GM18861 (cell line): ENCODE results near the gene PHRF1.

Experiments used
- ATAC-seq: cut with Tn5 transposase; IDR thresholded peaks from one replicate; pipeline ENCODE4 v1.9.1; 2021; ENCODE audit not compliant: unreplicated experiment

PHRF1 gene

GRCh38 chr11:625636-626268 is 49.5 kb downstream of the PHRF1 start:
- no peak for ATAC-seq

- ATAC-seq = no peak
These were observed 50.4 kb downstream of the PHRF1 start, which contains the start of gene SCT for GRCh38 chr11:626475-627307. SCT (minus strand) TSS chr11:627181; CDS start chr11:627143, 38 bp downstream.

DNA sequence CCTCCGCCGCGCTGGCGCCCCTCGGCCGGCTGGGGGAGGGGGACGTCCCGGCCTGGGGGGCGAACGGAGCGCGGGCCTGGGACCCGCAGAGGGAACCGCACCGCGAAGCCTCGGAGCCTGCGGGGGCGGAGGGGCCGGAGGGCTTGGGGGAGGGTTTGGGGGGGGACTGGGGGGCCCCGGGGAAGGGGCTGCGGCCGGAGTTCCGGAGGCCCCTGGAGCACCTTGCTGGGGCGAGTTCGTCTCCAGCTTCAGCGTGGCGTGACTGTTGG is 51.0 kb downstream of the PHRF1 start:
- no peak for ATAC-seq

DNA sequence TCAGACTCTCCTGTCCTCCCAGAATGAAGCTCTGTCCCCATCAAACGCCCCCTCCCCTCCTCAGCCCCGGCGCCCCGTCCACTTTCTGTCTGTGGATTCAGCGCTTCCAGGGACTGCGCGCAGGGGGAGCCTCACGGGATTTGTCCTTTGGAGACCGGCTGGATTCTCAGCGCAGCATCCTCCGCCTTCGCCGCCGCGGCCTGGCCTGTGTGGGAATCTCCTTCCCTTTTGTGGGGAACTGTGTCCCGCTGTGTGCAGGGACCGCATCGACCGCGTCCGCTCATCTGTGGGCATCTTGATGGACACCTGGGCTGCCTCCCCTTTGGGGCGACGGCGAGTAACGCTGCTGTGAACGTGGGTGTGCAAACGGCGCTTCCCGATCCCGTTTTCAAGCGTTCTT is 51.8 kb downstream of the PHRF1 start:
- ATAC-seq = no peak

DNA sequence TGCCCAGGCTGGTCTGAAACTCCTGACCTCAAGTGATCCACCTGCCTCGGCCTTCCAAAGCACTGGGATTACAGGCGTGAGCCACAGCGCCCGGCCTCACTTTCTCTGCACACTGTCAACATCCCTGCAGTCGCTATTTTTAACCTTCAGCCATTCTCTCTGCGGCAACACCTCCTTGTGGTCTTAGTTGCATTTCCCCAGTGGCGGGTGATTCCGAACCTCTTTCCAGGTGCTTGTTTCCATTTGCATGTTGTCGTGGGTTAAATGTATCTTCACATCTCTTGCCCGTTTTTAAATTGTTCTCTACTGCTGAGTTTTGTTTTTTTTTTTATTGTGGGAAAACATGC is 52.9 kb downstream of the PHRF1 start:
- no peak for ATAC-seq

GRCh38 chr11:630871-631270 is 54.6 kb downstream of the PHRF1 start:
- no peak for ATAC-seq

DNA sequence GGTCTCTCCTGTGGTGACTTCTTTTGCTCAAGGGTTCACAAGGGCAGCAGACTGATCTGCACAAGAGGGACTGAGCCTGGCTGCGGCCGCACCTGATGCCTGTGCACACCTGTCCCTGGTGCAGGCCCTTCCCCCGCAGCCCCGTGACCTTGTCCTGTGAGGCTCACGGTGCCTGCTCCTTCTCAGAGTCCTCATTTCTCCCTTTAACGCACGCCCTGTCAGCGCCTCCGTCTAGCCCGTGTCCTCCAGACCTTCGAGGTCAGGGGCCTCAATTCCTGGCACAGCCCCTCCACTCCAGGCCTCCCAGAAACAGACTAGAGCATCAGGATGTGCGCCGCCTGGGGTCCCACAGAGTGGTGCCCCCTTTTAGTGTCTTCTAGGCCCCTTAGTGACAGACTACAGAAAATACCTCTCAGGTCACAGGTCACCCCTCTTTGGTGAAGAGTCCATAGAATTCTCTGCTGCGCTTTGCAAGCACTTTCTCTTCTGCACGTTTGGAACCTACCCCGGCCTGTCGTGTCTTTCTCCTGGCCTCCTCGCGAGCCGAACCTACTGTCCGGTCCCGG is 59.8 kb downstream of the PHRF1 start:
- ATAC-seq = no peak

GRCh38 chr11:636511-637332 is 60.5 kb downstream of the PHRF1 start, which contains the start of gene DRD4:
DRD4 (plus strand) TSS chr11:637269; CDS start chr11:637305, 36 bp downstream.
- no peak for ATAC-seq

GRCh38 chr11:637333-637592 is 61.0 kb downstream of the PHRF1 start:
- ATAC-seq = no peak

DNA sequence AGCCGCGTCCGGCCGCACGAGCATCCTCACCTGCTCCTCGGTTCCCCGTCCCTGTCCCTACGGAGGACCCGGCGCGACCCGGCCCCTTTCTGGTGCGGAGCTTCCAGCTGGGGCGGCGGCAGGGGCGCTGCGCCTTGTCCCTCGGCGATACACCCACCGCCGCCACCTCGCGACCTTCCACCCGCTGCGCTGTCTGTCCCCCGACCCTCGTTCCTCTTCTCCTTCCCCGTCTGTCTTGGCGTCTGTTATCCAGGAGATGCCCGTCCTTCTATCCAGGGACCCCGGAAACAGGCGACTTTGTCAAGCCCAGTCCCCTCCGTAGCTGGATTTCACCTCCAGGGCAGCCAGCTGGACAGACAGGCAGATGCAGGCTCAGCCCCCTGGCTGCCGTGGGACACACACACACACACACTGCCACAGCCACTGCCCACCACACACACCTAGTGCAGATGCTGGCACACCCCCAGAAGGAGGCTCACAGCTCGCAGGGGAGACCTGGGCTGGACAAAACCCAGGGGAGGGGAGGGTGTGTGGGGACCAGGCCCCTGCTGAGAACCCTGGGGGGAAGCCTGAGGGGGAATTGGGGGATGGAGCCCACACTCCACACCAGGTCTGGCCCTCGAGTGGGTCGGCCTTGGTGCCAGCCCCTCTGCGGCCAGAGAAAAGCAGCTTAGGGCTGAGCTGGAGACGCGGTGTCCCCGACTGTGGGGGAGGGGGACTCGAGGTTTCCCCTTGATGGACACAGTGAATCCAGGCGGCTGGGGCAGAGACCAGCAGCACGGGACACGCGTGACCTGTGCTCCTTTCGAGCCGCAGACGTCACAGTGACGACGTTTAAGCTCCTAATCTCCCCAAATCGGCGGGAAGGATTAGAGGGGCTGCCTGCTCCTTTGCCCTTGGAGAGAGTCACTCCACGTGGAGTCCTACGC is 61.6 kb downstream of the PHRF1 start:
- ATAC-seq = no peak

DNA sequence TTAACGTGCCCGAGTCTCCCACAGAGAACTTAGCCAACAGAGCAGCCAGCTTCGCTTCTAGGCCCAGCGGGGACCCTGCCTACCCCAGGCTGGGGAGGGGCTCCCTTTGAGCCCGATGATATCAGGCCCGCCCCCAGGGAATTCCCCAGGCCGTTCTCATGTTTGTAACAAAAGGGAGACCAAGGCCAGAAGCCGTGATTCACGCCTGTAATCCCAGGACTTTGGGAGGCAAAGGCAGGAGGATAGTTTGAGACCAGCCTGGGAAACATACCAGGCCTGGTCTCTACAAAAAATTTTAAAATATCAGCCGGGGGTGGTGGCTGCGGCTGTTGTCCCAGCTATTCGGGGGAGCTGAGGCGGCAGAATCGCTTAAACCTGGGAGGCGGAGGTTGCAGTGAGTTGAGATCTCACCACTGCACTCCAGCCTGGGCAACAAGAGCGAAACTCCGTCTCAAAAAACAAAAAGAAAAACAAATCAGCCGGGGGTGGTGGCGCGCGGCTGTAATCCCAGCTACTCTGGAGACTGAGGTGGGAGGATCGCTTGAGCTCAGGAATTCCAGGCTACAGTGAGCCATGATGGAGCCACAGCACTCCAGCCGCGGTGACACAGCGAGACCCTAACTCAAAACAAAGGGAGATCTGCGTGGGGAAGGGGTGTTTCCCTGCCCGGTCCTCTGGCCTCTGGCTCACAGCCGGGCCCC is 62.5 kb downstream of the PHRF1 start:
- ATAC-seq = no peak

DNA sequence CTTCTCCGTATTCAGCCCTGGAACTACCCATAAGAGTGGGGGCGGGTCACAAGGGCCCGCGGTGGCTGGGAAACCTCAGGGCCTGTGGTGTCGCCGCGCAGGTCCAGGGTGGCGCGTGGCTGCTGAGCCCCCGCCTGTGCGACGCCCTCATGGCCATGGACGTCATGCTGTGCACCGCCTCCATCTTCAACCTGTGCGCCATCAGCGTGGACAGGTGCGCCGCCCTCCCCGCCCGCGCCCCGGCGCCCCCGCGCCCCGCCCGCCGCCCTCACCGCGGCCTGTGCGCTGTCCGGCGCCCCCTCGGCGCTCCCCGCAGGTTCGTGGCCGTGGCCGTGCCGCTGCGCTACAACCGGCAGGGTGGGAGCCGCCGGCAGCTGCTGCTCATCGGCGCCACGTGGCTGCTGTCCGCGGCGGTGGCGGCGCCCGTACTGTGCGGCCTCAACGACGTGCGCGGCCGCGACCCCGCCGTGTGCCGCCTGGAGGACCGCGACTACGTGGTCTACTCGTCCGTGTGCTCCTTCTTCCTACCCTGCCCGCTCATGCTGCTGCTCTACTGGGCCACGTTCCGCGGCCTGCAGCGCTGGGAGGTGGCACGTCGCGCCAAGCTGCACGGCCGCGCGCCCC is 63.2 kb downstream of the PHRF1 start:
- ATAC-seq = no peak

- no peak for ATAC-seq
These were observed 63.9 kb downstream of the PHRF1 start for GRCh38 chr11:640021-640706.

GRCh38 chr11:641806-642370 is 65.6 kb downstream of the PHRF1 start:
- ATAC-seq = no peak

DNA sequence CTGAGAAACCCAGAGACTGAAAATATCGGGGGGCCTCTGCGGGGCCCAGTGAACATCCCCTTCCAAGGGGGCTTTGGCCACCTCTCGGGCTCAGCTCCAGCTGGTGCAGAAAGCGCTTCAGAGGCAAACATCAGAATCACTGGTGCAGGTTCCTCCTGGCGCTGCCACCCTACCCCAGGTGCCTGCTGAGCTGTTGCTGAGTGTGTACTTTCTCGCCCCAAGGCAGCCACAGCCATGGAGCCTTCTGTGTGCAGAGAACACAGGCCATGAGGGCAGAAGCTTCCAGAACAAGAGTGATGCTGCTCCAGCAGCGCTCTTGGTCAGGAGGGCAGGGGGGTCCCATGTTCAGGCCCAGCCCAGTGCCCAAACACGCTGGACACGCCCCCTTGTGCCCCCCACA is 67.1 kb downstream of the PHRF1 start:
- no peak for ATAC-seq

GRCh38 chr11:643849-644738 is 67.8 kb downstream of the PHRF1 start:
- no peak for ATAC-seq

DNA sequence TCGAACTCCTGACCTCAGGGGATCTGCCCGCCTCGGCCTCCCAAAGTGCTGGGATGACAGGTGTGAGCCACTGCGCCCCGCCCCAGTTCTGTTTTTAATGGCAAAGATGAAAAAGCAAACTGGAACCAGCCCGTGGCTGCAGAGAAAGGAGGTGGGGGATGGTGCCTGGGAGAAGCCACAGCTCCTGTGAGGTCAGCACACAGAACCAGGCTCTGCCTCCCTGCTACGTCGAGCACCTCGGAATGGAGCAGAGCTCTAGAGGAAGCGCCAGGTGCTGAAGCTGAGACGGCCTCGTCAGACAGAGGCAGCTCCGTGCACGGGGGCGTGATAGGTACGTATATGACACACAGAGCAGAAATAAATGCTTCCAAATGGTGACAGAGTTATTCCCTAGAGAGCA is 69.3 kb downstream of the PHRF1 start:
- ATAC-seq = no peak

DNA sequence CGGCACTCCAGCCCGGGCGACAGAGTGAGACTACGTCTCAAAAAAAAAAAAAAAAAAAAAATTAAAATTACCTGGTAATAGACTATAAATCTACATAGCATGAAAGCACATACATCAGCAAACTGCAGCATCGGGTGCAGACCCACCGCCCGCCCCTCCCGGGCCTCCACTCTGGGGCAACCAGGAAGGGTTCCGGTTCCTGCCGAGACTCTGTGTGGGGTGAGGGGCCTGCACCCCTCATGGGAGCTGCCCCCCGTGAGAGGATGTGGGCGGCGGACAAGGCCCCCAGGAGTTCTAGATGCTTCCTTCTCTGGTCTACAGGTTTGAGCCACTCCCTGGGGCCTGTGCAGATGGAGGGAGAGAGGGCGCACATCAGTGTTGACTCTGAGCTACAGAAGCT is 69.9 kb downstream of the PHRF1 start:
- no peak for ATAC-seq
